ENCODE measurements around the gene GLI3. TPM values are rescaled to one million over a fixed set of nuclear protein-coding genes. Genes with fewer than 3 reads are reported as not detected.

GLI3 gene
- total RNA-seq, 2 experiments from 2014 or later, result 0.28 to 0.36 TPM

- Mint-ChIP-seq H3K27ac (no peak overlapping the region), H3K9me3 (no peaks in the 10 kb centered on the region), H3K4me1 (ENCODE audit: low read depth) (no peaks in the 10 kb centered on the region), H3K27me3 (peaks cover 21% of the 10 kb centered on the region), H3K36me3 (ENCODE audit: low read depth) (no peaks in the 10 kb centered on the region), H3K4me3 (no peak overlapping the region)
- H3K27ac ChIP-seq (ENCODE audit: low read depth in 1 of 2, low read length in 2 of 2), result no peak overlapping the region
- ATAC-seq (ENCODE audit: poor library complexity) (no peak), DNase-seq (no peak)
- TF ChIP-seq CTCF (IDR thresholded peaks at IDR 0.05), result no peak
- ChIA-PET POLR2A (no interaction called here), CTCF (no interaction called here)
- H3K4me1 ChIP-seq (ENCODE audit: insufficient read depth, low read length), result no peaks in the 10 kb centered on the region
- H3K36me3 ChIP-seq (ENCODE audit: insufficient read depth, low read length), result no peaks in the 10 kb centered on the region
- H3K9me3 ChIP-seq (ENCODE audit: control insufficient read depth in 1 of 2, insufficient read depth in 1 of 2, low read length in 2 of 2), result peaks cover 0 to 4% of the 10 kb centered on the region in 2 experiments
- H3K4me3 ChIP-seq (ENCODE audit: low read length), result no peak overlapping the region
- intact Hi-C loops (cut with DNase I, micrococcal nuclease), result no loop called here
- H3K27me3 ChIP-seq (ENCODE audit: control insufficient read depth in 1 of 2, insufficient read depth in 2 of 2, low read length in 2 of 2), result no peaks in the 10 kb centered on the region
Measured at GRCh38 chr7:42278344-42278743, 41.3 kb upstream of the GLI3 start.

- Histone ChIP-seq H3K9me3 (ENCODE audit: control insufficient read depth in 1 of 2, insufficient read depth in 1 of 2, low read length in 2 of 2) (no peaks in the 10 kb centered on the region), H3K4me1 (ENCODE audit: insufficient read depth, low read length) (no peaks in the 10 kb centered on the region), H3K27me3 (ENCODE audit: control insufficient read depth in 1 of 2, insufficient read depth in 2 of 2, low read length in 2 of 2) (no peaks in the 10 kb centered on the region), H3K36me3 (ENCODE audit: insufficient read depth, low read length) (no peaks in the 10 kb centered on the region), H3K27ac (ENCODE audit: low read depth in 1 of 2, low read length in 2 of 2) (no peak overlapping the region), H3K4me3 (ENCODE audit: low read length) (no peak overlapping the region)
- H3K27me3 Mint-ChIP-seq, result peaks cover 4% of the 10 kb centered on the region
- H3K4me3 Mint-ChIP-seq, result no peak overlapping the region
- H3K9me3 Mint-ChIP-seq, result no peaks in the 10 kb centered on the region
- ChIA-PET CTCF (no interaction called here), POLR2A (interaction anchor here (0.7 kb wide), 1 partner anchor 208 kb away, joined by 3 read pairs; no protein-coding TSS in a partner anchor)
- no peak overlapping the region for H3K27ac Mint-ChIP-seq
- ATAC-seq (ENCODE audit: poor library complexity) (no peak), DNase-seq (no peak)
- intact Hi-C loops (cut with DNase I, micrococcal nuclease), result no loop called here
- peaks cover 5% of the 10 kb centered on the region for H3K4me1 Mint-ChIP-seq (ENCODE audit: low read depth)
- no peak for TF ChIP-seq CTCF (IDR thresholded peaks at IDR 0.05)
- H3K36me3 Mint-ChIP-seq (ENCODE audit: low read depth), result no peaks in the 10 kb centered on the region
Measured at GRCh38 chr7:42274053-42274452, 37.0 kb upstream of the GLI3 start.

- Mint-ChIP-seq H3K27me3 (no peaks in the 10 kb centered on the region), H3K9me3 (no peaks in the 10 kb centered on the region), H3K4me1 (ENCODE audit: low read depth) (peaks cover 12% of the 10 kb centered on the region), H3K36me3 (ENCODE audit: low read depth) (no peaks in the 10 kb centered on the region), H3K27ac (no peak overlapping the region), H3K4me3 (no peak overlapping the region)
- ChIA-PET POLR2A (no interaction called here), CTCF (no interaction called here)
- DNase-seq (no peak), ATAC-seq (ENCODE audit: poor library complexity) (no peak)
- no peaks in the 10 kb centered on the region for H3K9me3 ChIP-seq (ENCODE audit: control insufficient read depth in 1 of 2, insufficient read depth in 1 of 2, low read length in 2 of 2)
- H3K4me3 ChIP-seq (ENCODE audit: low read length), result no peak overlapping the region
- no peaks in the 10 kb centered on the region for H3K27me3 ChIP-seq (ENCODE audit: control insufficient read depth in 1 of 2, insufficient read depth in 2 of 2, low read length in 2 of 2)
- no peak overlapping the region for H3K27ac ChIP-seq (ENCODE audit: low read depth in 1 of 2, low read length in 2 of 2)
- intact Hi-C loops (cut with DNase I, micrococcal nuclease), result no loop called here
- H3K36me3 ChIP-seq (ENCODE audit: insufficient read depth, low read length), result no peaks in the 10 kb centered on the region
- no peak for TF ChIP-seq CTCF (IDR thresholded peaks at IDR 0.05)
- H3K4me1 ChIP-seq (ENCODE audit: insufficient read depth, low read length), result no peaks in the 10 kb centered on the region
Measured at GRCh38 chr7:42272793-42273665, 36.0 kb upstream of the GLI3 start.
